ENCODE results near the gene PCOLCE2. TPM values are rescaled to one million over a fixed set of nuclear protein-coding genes. Genes with fewer than 3 reads are reported as not detected.
"Not testable (repeated sequence)": the region's sequence is repeated elsewhere in the genome, so short reads cannot be mapped to it uniquely, and the experiment has no call there.

The PCOLCE2 gene
- total RNA-seq, 4 donors from 2014 or later, result 3.1 to 37.8 (median 14.5) TPM

GRCh38 chr3:142888099-142888480 is 793 bp downstream of the PCOLCE2 start:
- no peak overlapping the region for H3K27ac ChIP-seq
- no peaks in the 10 kb centered on the region for H3K36me3 ChIP-seq
- 1 to 5% methylated on average over 10 to 14 of the region's 14 CpGs for WGBS, 2 donors
- TF ChIP-seq, protein P1, sequence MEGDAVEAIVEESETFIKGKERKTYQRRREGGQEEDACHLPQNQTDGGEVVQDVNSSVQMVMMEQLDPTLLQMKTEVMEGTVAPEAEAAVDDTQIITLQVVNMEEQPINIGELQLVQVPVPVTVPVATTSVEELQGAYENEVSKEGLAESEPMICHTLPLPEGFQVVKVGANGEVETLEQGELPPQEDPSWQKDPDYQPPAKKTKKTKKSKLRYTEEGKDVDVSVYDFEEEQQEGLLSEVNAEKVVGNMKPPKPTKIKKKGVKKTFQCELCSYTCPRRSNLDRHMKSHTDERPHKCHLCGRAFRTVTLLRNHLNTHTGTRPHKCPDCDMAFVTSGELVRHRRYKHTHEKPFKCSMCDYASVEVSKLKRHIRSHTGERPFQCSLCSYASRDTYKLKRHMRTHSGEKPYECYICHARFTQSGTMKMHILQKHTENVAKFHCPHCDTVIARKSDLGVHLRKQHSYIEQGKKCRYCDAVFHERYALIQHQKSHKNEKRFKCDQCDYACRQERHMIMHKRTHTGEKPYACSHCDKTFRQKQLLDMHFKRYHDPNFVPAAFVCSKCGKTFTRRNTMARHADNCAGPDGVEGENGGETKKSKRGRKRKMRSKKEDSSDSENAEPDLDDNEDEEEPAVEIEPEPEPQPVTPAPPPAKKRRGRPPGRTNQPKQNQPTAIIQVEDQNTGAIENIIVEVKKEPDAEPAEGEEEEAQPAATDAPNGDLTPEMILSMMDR (IDR thresholded peaks at IDR 0.05), result no peak
- TF ChIP-seq POLR2A (IDR thresholded peaks at IDR 0.05), result no peak
- DNase-seq, result no peak
- H3K4me1 ChIP-seq, result peaks cover 4 to 13% of the 10 kb centered on the region in 2 donors
- peak overlapping the region in 2 of 3 donors; percentile 33 to 47 for H3K4me3 ChIP-seq (replicated peaks in 1 of 3)
- H3K9me3 ChIP-seq, result no peaks in the 10 kb centered on the region
- intact Hi-C loops (cut with DNase I), result no loop called here
- H3K27me3 ChIP-seq, result no peaks in the 10 kb centered on the region

DNA sequence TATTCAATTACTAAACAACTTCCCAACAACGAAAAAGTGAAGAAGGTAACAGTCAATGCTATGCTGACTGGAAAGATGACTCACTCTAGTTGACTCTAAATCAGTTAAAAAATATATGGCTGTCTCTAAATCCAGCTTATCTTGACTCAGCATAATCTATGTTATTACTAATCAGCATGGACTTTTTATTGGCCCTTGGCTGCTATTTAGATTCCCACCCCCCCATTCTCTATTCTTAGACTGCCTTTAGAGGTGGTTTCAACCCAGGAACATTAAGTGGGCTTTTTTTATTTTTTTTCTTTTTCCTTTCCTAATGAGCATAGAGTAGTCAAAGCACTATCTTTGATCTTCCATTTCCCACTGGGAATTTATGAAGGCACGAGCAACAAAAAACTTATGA is 1.9 kb downstream of the PCOLCE2 start:
- intact Hi-C loops (cut with DNase I), result no loop called here
- WGBS, 2 donors, result 63 to 79% methylated on average over 2 of the region's 2 CpGs
- no peak overlapping the region for H3K27ac ChIP-seq
- H3K4me1 ChIP-seq, result peaks cover 4 to 13% of the 10 kb centered on the region in 2 donors
- no peak overlapping the region for H3K4me3 ChIP-seq (replicated peaks in 1 of 3)
- TF ChIP-seq, protein P1 (IDR thresholded peaks at IDR 0.05), result no peak
- TF ChIP-seq POLR2A (IDR thresholded peaks at IDR 0.05), result no peak
- no peaks in the 10 kb centered on the region for H3K36me3 ChIP-seq
- H3K27me3 ChIP-seq, result no peaks in the 10 kb centered on the region
- no peak for DNase-seq
- H3K9me3 ChIP-seq, result no peaks in the 10 kb centered on the region

DNA sequence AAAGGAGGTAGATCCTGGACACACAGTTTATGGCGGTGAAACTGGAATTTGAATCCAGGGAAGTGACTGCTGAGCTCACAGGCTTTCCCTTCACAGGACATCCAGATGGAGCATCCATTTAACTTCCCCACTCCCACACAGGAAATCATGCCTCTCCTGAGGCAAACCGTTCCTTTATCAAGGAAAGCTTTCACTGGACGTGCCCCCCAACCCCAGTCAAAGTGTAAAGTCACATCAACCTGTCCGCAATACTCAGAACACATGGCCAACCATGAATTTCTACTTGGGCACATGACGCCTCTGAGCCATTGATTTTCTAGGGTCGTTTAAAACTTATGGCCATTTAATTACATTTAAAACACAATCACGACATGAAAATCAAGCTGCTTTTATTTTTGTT is 2.9 kb downstream of the PCOLCE2 start:
- DNase-seq, result no peak
- Histone ChIP-seq H3K27me3 (no peaks in the 10 kb centered on the region), H3K4me1 (peaks cover 4 to 13% of the 10 kb centered on the region in 2 donors), H3K4me3 (replicated peaks in 1 of 3) (no peak overlapping the region), H3K27ac (no peak overlapping the region), H3K9me3 (no peaks in the 10 kb centered on the region), H3K36me3 (no peaks in the 10 kb centered on the region)
- intact Hi-C loops (cut with DNase I), result no loop called here
- WGBS, 2 donors, result 82 to 87% methylated on average over 7 of the region's 7 CpGs
- no peak for TF ChIP-seq POLR2A (IDR thresholded peaks at IDR 0.05)

DNA sequence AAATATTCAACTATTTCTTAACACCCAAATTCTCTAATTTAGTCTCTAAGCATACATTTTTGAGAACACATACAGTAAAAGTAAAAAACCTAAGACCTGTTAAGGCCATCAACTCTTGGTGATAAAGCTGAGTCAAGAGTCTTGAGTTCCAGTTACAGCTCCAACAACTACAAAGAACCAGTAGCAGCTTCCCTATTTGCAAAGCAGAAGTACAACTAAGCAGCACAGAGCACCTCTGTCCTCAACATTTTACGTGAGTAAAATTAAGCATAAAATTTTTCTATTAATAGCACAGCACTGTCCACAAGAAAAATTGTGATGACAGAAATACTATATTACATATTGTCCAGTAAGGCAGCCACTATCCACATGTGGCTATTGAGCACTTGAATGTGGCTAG is 4.4 kb downstream of the PCOLCE2 start:
- H3K4me1 ChIP-seq, result peaks cover 4 to 13% of the 10 kb centered on the region in 2 donors
- H3K9me3 ChIP-seq, result no peaks in the 10 kb centered on the region
- H3K27me3 ChIP-seq, result no peaks in the 10 kb centered on the region
- H3K4me3 ChIP-seq (replicated peaks in 1 of 3), result no peak overlapping the region
- no peak overlapping the region for H3K27ac ChIP-seq
- no peaks in the 10 kb centered on the region for H3K36me3 ChIP-seq
- no peak for DNase-seq
- no peak for TF ChIP-seq POLR2A (IDR thresholded peaks at IDR 0.05)
- TF ChIP-seq, protein P1 (IDR thresholded peaks at IDR 0.05), result no peak
- 77 to 79% methylated on average over 1 of the region's 1 CpG for WGBS, 2 donors
- intact Hi-C loops (cut with DNase I), result no loop called here

DNA sequence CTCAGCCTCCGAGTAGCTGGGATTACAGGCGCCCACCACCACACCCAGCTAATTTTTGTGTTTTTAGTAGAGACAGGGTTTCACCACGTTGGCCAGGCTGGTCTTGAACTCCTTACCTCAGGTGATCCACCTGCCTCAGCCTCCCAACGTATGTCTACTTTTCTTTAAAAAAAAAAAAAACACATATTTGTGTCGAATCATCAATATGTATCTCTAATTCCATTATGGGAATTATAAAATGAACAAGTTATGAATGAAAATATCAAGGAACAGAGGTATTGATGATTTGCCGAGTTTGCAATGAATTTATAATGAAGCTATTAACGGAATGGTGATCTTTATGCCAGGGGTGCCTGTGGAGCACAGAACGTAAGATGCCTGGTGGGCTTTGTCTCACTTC is 5.3 kb downstream of the PCOLCE2 start:
- WGBS, 2 donors, result 83 to 87% methylated on average over 8 of the region's 8 CpGs
- intact Hi-C loops (cut with DNase I); H3K27me3 ChIP-seq; H3K4me3 ChIP-seq (replicated peaks in 1 of 3); H3K9me3 ChIP-seq; DNase-seq; H3K4me1 ChIP-seq; H3K36me3 ChIP-seq; H3K27ac ChIP-seq: not testable (repeated sequence)

DNA sequence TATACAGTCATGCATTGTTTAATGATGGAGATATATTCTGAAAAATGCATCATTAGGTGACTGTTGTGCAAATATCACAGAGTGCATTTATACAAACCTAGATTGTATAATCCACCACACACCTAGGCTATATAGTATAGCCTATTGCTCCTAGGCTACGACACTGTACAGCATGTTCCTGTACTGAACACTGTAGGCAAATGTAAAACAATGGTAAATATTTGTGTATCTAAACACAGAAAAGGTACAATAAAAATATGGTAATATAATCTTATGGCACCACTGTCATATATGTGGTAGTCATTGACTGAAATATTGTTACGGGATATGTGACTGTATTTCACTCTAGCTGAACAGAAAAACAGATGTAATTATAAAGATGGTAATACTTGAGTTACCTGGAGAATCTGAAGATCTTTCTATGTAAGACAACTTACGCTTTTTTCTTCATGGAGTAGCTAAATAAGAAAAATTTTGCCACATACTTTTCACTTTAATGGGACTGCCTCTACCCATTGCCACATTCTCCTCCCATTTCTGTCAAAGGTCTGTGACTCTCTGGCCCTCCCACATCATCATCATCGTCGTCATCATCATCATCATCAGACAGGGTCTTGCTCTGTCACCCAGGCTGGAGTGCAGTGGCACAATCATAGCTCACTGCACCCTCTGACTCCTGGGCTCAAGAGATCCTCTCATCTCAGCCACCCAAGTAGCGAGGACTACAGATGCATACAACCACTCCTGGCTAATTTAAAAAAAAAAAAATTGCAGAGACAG is 7.2 kb downstream of the PCOLCE2 start:
- H3K4me1 ChIP-seq, result no peaks in the 10 kb centered on the region
- H3K36me3 ChIP-seq, result no peaks in the 10 kb centered on the region
- no peak for TF ChIP-seq POLR2A (IDR thresholded peaks at IDR 0.05)
- TF ChIP-seq, protein P1 (IDR thresholded peaks at IDR 0.05), result no peak
- H3K9me3 ChIP-seq, result no peaks in the 10 kb centered on the region
- no peak overlapping the region for H3K27ac ChIP-seq
- no peak overlapping the region for H3K4me3 ChIP-seq (replicated peaks in 1 of 3)
- H3K27me3 ChIP-seq, result no peaks in the 10 kb centered on the region
- DNase-seq, result no peak
- intact Hi-C loops (cut with DNase I), result no loop called here
- WGBS, 2 donors, result 88 to 91% methylated on average over 6 of the region's 6 CpGs

All from thyroid gland (tissue), 4 donors.